SIG-M5 treated with dmso at 0.1 percent for 504 hours (cell line): ENCODE measurements around the gene GPC3.
"Not testable (repeated sequence)": the region's sequence is repeated elsewhere in the genome, so short reads cannot be mapped to it uniquely, and the experiment has no call there.

Experiments used
- DNase-seq: peaks from one replicate; lab custom pipeline; 2025; ENCODE audit not compliant: unreplicated experiment; lab: John Stamatoyannopoulos, UW

GPC3 gene

DNA sequence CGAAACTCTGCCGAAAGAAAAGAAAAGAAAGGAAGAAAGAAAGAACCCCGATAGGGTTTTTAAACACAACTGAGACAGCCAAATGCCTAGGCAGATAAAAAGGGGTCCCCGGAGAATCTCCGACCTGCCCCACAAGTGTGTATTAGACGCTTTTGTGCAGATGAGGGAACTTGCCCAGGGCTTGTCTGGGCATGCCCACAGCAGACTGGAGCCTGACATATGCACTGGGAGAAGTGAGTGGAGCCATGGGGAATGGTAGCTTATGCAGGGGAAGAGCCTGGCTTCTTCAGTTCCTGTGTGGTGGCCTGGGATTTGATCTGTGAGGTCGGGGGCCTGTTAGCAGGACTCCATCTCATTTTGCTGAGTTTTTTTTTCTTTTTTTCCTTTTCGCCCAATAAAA, 199.0 kb downstream of the GPC3 start:
- DNase-seq, result no peak

DNA sequence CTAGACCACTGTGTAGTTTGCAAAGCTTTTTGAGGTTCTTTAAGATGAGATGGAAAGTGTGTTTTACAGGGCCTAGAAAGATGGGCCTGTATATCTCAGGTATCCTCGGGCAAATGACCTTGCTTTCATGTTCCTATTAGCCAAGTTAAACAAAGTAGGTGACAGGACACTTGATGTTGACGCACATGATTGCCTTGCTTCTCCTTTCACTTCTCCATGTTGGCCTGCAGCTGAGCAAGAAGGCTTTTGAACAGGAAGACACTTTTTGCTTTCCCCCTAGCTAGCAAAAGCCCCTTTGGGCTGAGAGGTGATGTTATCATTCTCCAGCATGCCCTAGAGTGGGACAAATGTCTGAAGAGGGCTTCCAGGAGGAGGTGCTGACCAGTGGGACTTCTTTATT, 202.1 kb downstream of the GPC3 start:
- DNase-seq, result no peak

DNA sequence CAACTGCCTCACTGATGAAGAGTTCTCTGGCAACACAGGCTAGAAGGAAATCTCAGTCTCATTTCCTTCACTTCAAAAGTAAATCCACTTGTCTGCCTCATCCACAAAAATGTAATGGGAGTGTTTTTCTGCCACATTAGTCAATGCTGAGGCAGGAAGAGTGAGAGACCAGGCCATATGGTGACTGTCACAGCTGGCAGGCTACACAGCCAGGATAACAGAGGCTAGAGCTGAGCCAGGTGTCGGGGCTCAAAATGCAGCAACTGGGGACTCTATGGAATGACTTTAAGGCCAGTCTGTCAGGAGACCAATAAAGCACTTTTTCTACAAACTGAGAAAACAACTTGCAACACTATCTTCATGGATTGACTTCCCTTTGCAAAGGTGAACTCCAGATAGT, 204.2 kb downstream of the GPC3 start:
- no peak for DNase-seq

DNA sequence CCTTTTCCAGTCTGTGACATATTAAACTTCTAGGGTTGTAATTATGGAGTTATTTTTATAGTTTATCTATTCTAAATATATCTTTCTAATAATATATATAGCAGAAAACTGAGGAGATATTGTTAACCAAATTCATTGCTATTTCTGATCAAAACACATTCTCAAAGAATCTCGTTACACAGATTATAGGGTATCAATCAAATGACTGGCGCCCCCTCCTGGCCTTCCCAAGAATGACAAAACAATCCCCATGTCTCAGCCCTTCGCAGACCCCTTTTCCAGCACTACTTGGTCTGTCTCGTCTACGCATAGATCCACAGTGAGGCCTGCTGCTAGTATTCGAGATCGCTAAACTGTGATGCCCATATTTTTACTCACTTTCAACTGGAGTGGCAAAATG, 209.3 kb downstream of the GPC3 start:
- no peak for DNase-seq

DNA sequence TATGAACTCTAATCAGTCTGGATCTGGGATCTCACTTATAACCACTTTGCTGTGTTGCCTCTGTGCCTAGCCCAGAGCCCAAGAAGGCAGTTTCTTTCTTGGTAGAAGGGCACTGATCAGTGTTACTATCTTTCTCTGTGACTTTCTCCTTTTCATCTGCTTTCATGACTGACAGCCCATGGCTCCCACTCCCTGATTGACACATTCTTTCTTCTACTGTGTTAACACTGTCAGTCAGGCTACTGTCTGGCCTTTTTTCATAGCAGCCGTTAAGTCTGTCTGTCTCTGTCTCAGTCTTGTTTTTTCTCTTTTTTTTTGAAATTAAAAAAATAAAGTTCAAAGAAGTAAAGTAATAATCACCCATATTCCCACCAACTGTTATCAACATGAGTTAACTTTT, 210.6 kb downstream of the GPC3 start:
- DNase-seq, result no peak

DNA sequence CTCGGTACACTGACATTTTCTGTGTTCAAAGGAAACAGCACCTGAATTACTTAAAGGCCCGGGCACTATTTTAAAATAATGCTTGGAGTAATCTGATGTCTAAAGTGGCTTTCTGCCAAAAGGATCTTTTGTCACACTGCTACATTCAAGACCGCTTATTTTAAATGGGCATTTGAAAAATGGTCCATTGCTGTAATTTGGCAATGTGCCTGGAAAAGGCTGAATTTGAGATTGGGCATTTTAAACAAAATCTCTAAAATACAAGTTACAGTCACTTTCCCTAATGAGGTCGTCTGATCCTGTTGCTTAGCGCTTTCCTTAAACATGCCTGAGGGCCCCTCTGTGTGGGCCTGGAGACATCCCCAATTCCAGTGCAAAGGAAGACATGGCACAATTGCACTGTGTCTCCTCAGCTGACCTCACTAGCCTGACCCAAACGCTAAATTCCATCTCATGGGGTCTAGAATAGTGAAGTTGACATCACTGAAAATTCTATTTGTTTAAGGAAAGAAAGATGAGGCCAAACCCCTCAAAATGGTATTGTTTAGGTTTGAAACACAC, 214.2 kb downstream of the GPC3 start:
- no peak for DNase-seq

DNA sequence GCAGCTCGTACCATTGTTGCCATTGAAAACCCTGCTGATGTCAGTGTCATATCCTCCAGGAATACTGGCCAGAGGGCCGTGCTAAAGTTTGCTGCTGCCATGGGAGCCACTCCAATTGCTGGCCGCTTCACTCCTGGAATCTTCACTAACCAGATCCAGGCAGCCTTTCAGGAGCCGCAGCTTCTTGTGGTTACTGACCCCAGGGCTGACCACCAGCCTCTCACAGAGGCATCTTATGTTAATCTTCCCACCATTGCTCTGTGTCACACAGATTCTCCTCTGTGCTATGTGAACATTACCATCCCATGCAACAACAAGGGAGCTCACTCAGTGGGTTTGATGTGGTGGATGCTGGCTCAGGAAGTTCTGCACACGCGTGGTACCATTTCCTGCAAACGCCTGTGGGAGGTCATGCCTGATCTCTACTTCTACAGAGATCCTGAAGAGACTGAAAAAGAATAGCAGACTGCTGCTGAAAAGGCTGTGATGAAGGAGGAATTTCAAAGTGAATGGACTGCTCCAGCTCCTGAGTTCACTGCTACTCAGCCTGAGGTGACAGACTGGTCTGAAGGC, 222.3 kb downstream of the GPC3 start:
- not testable (repeated sequence) for DNase-seq

DNA sequence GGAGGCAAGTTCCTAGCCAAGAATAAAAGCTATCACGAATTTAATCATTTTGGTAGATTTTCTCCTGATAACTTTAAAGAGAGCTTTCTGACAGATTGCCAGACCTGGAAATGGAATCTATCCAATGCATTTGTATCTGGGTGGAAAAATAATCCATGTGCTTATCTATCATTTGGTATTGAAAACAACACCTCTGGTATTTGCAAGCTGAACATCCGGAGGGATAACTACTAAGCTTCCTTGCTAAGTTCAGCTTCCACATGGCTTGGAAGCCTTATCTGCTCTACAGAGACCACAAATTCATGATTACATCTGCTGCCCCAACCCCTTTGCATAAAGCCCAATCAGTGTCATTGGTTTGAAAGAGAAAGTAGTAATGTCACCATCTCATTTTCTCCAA, 230.7 kb downstream of the GPC3 start:
- DNase-seq, result no peak

DNA sequence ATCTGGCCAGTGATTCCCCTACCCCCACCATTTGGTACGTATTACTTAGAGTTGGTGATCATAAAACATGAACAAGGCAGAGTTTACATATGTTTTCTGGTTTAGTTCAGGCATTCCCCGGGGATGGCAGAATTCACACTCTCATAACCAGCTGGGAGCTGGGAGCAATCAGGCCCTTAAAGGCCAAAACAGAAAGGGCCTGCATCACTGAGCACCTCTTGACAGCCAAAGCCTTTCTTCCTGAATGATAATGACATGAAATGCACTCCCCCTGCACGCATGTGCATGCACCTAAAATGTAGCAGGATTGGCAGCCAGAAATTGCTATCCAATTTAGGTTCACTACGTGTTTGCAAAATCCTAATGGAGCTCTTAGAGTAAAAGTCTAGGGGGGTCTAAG, 235.4 kb downstream of the GPC3 start:
- DNase-seq, result no peak

DNA sequence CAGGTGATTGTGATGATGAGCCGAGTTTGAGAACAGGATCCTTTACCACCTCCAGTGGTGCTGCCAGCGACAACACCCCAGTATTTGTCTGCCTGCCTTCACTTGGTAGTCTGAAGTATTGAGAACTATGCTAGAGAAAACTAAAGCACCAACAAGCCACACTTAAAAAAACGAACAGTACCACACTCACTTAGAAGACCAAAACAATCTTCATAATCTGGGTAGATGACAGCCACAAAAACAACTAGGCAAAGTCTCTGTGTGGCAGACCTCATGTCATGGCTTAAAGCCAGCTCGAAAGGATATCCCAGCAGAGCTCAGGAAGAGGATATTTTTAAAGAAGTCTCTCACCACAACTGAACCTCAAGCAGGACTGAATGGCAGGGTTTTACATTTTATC, 236.0 kb downstream of the GPC3 start:
- no peak for DNase-seq

DNA sequence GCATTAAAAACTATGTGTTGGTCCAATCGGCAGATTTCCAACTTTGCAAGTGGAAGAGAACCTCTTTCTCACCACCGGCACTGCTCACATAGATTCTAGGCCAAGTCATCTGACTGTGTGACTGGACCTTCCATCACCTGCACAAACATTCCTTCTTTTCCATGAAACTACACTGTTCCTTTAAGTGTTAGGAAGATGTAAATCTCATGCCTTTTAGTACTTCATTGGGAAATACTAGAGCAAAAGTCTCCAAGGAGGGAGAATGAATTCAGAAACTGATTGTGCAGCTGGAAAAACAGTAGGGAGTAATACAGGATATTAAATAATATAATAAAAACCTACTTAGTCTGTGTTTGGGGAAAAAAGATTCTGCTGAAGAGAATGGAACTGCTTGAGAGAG, 238.2 kb downstream of the GPC3 start:
- no peak for DNase-seq

DNA sequence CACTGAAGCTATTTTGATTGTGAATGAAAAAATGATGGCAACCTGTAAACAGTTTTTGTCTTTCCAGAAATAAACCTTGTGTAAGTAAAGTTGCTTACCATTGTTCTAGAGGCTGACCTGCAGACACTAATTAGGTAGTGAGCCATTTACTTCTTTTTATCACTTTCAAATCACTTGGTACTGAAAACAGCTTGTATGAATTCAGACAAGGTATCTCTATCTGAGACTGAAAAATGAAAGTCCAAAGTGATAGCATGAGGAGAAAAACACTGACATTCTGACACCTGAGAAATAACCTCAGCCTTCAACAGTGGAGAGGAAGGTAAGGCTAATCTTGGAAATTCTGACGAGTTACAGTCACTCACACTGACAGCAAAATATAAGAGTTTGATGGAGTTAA, 238.8 kb downstream of the GPC3 start:
- DNase-seq, result no peak

DNA sequence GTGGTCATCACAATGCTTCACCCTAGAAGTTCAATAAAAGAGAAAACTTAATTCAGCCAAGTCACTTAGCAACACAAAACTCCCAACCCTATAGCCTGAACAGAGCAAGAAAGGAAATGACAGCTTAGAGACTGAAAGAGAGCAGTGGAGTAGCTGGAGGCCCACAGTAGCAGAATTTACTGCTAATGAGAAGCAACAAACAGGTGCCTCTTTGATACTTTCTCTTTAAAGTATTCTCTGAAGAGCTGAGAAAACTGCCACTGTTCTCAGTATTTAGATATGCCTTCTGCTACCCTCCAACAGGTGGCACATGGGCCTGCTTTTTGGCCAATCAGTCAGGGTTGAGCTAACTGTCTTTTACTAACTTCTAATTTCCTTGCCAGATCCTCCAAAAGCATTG, 240.0 kb downstream of the GPC3 start:
- DNase-seq, result no peak

DNA sequence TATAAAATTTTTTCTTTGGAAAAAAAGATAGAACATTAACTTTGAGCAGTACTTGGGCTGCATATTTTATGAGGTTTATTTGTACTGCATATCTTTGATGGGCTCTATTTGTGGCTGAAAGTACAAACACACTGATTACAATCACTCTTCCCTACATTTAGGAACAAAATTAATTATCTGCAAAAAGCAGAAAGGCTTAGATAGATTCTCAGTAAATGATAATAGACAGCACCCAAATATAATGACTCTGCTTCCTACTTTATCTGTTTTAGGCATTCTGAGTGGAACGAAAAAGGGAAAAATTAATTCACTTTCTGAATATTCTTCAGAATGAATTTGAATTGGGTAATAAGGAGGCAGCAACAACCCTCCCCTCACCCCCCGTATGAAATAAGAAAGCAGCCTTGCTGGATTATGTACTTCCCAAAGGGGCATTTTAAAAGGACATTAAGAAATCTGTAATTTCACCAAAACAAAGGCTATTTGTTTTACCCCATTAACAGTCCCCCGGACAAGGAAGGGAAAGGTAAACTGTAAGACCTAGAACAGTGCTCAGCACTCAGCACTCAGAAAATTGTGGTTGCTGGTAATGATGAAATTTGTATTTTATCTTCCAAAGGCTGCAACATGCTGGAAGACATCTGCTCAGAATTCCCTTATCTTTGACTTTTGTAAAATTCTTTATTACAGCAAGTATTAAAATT, 242.6 kb downstream of the GPC3 start:
- no peak for DNase-seq

DNA sequence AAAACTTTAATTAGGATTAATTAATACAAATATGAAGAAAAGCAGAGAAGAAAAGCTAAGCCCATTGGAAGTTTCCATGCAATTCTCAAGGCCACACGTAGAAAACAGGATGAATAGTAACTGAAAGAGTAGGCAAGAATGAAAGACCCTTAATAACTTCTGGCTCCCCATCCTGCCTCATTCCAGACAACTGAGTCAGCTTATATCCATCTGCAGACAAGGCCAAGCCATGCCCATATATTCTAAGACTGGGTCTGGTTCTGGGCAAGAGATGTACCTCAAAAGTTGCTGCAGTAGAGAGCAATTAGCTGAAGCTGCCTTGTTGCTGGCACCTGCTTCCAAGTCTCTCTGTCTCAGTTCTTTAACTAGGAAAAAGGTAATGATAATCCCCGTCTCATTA, 244.1 kb downstream of the GPC3 start:
- no peak for DNase-seq

DNA sequence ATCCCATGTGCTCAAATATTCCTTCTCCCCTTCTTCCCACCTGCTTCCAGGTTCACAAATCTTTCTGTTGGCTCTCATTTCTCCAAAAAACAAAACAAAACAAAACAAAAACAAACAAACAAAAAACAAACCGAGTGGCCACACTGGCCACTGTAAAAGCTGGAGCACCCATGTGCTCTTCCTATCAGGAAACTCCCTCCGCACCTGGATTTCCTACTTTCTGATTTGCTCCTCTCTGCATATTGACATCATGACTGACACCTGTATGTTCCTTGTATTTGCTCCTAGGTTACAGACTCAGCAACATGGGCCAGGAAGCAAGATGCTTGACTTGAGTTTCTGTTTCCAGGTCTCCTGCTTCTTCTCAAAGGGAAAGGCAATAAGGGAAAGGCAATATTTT, 258.8 kb downstream of the GPC3 start:
- no peak for DNase-seq

DNA sequence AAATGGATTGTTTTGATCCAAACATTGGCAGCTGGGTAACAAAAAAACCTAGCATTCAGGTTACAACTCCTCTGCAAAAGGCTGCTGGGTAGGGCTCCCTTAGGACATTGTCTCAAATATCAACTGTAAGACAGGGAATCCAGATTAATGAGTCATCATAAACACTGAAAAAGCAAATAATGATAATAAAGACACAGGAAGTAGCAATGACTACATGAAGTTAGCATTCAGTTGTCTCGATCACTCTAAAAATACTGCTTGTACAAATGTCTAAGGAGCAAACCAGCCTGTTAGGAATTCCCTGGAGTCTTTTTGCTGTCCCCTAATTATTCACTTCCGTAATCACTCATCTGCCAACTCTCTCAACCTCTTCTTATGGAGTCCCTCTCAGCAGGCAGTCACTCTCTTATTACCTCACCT, 259.2 kb downstream of the GPC3 start:
- DNase-seq, result peak; percentile 36

DNA sequence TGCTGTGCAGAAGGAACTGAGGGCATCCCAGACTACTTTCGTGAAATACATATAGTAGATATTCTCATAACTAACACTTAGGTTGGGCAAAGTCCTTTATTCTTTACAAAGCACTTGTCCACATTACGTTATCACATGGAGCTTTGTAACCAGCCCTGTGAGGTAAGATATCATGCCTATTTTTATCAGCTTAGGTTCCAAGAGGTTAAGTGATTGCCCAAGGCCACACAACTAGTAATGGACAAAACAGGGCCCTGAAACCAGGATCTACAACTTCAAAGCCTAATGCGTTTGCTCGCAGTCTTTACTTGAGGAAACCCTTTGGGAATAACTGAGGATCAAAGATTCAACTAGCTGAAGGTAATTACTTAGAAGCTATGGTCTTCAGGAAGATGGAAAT, 261.5 kb downstream of the GPC3 start:
- DNase-seq, result no peak

DNA sequence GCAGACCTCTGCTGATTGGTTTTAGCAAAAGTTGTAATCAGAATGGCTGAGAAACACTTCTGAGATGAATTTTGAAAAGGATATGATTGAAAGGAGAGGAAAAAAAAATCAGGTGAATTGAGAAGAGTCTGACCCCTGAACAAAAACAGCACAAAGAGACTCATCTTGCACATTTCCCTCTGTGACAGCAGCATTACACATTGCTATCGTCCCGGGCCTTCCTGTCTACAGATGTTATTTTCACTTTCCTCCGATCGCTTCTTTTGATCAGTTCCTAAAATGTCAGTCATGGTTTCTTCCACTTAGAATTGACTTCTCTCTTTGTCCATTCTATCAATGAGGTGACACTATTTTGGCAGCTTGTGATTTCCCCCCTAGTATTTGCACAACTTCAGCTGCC, 262.6 kb downstream of the GPC3 start:
- no peak for DNase-seq

DNA sequence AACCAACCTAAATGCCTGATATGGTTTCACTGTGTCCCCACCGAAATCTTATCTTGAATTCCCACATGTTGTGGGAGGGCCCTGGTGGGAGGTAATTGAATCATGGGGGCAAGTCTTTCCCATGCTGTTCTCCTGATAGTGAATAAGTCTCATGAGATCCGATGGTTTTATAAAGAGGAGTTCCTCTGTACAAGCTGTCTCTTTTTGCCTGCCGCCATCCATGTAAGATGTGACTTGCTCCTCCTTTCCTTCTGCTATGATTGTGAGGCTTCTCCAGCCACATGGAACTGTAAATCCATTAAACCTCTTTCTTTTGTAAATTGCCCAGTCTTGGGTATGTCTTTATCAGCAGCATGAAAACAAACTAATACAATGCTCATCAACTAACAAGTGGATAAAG, 265.1 kb downstream of the GPC3 start:
- not testable (repeated sequence) for DNase-seq

DNA sequence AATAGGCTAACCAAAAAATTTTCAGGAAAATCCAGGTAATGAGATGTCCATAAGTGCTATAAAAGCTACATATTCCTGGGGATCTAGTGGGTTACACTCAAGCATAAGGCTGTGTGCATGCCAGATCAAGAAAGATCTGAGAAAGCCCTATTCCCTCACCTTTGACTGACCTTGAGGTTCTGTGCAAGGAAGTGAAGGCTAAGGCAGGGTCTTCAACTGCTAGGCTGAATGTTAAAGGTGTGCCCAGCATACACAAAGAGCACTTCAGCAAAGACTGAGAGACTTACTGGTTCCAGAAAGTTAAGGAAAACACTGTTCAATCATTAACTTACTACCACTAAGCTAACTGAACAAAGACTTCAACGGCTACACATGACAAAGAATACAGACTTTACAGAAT, 269.7 kb downstream of the GPC3 start:
- no peak for DNase-seq

DNA sequence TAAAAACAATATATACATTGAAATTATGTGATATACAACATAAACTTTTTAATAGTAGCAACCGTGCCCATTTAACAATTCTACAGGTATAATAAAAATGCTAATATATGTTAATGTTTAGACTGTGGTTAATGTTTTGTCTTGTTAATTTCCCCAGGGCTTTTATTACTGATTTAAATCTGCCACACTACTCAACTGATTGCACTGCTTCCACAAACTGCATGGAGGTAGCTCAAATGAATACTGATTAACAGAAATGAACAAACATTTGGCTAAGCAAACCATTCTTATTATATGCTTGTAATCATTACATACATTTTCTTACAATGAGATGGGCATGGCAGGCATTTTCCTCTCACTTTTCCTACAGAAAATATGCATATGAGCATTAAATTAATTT, 275.9 kb downstream of the GPC3 start:
- DNase-seq, result no peak

DNA sequence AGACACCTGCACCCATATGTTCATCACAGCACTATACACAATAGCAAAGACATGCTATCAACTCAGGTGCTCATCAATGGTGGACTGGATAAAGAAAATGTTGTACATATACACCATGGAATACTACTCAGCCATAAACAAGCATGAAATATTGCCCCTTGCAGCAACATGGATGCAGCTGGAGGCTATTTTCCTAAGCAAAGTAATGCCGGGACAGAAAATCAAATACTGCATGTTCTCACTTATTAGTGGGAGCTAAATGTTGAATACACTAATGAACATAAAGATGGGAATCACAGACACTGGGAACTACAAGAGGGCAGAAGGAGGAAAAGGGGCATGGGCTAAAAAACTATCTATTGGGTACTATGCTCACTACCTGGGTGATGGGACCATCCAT, 278.5 kb downstream of the GPC3 start:
- no peak for DNase-seq
